WERI-Rb-1 (cell line): ENCODE measurements around the gene TAF6L.
A peak's percentile ranks its signal among the peaks of the same experiment; 100 is the strongest.
"Not testable (repeated sequence)": the region's sequence is repeated elsewhere in the genome, so short reads cannot be mapped to it uniquely, and the experiment has no call there.

Experiments
- DNase-seq: peaks from one replicate; pipeline ENCODE4 v3.0.0-alpha.2; 2020
- H3K27ac ChIP-seq: fragments of 250-450 bp; sonication (Bioruptor Pico); 2 replicates; pipeline ENCODE4 v1.5.1; 2020; ENCODE audit warnings: mild to moderate bottlenecking, moderate library complexity
- H3K27me3 ChIP-seq: fragments of 250-450 bp; sonication (Bioruptor Pico); 2 replicates; pipeline ENCODE4 v1.5.1; 2021; ENCODE audit warnings: mild to moderate bottlenecking, low read depth, moderate library complexity; ENCODE audit not compliant: insufficient read depth, severe bottlenecking
- H3K36me3 ChIP-seq: fragments of 250-450 bp; sonication (Bioruptor Pico); 2 replicates; pipeline ENCODE4 v1.5.1; 2020; ENCODE audit warnings: mild to moderate bottlenecking, moderate library complexity
- H3K4me3 ChIP-seq: 2 replicates; pipeline ENCODE4 v1.5.1; 2011; ENCODE audit warnings: low read depth, mild to moderate bottlenecking, control low read depth, low read length
- H3K9me3 ChIP-seq: fragments of 250-450 bp; sonication (Bioruptor Pico); 2 replicates; pipeline ENCODE4 v1.5.1; 2021; ENCODE audit warnings: mild to moderate bottlenecking, moderate library complexity; ENCODE audit not compliant: severe bottlenecking
- TF ChIP-seq, protein P1 (sequence below): IDR thresholded peaks from 2 replicates; pipeline ENCODE4 v1.5.1; 2011; ENCODE audit warnings: low read depth, mild to moderate bottlenecking, control low read depth, inconsistent platforms, low read length

The TAF6L gene

DNA sequence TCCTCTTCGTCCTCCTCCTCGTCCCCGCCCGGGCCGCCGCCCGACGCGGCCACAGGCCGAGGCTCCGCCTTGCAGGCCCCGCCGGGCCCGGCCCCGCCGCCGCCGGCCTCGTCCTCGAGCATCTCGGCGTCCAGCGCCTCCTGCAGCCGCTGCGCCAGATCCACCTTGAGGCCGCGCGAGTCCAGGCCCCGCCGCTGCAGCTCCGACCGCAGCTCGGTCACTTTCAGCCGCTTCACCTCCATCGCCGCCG lies 44.4 kb upstream of the TAF6L start:
- Histone ChIP-seq H3K4me3 (peak overlapping the region; percentile 92), H3K27me3 (no peaks in the 10 kb centered on the region), H3K9me3 (no peaks in the 10 kb centered on the region), H3K36me3 (peaks cover 64% of the 10 kb centered on the region), H3K27ac (peak overlapping the region; percentile 99)
- no peak for DNase-seq
- TF ChIP-seq, protein P1, sequence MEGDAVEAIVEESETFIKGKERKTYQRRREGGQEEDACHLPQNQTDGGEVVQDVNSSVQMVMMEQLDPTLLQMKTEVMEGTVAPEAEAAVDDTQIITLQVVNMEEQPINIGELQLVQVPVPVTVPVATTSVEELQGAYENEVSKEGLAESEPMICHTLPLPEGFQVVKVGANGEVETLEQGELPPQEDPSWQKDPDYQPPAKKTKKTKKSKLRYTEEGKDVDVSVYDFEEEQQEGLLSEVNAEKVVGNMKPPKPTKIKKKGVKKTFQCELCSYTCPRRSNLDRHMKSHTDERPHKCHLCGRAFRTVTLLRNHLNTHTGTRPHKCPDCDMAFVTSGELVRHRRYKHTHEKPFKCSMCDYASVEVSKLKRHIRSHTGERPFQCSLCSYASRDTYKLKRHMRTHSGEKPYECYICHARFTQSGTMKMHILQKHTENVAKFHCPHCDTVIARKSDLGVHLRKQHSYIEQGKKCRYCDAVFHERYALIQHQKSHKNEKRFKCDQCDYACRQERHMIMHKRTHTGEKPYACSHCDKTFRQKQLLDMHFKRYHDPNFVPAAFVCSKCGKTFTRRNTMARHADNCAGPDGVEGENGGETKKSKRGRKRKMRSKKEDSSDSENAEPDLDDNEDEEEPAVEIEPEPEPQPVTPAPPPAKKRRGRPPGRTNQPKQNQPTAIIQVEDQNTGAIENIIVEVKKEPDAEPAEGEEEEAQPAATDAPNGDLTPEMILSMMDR = no peak

DNA sequence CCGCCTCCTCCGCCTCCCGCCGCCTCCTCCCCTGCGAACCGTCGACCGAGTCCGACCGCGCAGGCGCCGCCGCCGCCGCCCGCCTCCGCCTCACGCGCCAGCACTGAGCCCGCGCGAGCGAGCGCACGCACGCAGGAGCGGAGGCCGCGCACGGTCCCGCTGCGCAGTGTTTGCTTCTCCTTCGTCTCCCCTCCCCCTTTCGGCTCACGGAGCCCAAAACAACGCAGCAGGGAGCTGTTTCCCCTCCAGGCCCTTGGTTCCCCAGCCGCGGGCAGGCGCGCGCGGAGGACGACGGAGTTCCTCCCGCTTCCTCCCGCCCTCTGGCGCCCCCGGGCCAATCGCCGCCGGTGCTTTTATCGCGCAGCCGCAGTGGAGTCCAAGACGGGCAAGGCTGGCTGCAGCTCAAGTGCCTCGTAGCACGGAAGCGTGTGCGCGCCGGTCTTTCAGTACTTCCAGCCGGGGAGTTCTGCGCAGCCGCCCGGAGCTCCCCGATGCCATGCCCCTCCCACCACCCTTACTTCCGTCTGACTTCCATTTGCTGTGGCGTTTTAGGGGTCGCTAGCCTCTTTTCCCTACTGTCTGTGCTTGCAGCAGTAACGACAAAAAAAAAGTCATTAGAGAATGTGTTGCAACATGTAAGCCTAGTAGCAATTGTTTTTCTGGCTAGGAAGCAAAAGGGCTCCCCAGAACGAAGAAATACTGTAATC lies 43.9 kb upstream of the TAF6L start, which contains the start of gene HNRNPUL2:
Gene HNRNPUL2, minus strand, starts transcription at position 293 of the 707 bp plus-strand sequence. CDS start 301 bp downstream, outside the sequence.
- Histone ChIP-seq H3K27me3 (no peaks in the 10 kb centered on the region), H3K36me3 (peaks cover 61% of the 10 kb centered on the region), H3K27ac (peak within 1 kb of the TSS; percentile 99), H3K4me3 (peak within 1 kb of the TSS; percentile 92), H3K9me3 (no peaks in the 10 kb centered on the region)
- TF ChIP-seq, protein P1 = 0 out of 2 replicates have a peak, but pooled peaks have one; percentile 2
- peak; percentile 98 for DNase-seq

DNA sequence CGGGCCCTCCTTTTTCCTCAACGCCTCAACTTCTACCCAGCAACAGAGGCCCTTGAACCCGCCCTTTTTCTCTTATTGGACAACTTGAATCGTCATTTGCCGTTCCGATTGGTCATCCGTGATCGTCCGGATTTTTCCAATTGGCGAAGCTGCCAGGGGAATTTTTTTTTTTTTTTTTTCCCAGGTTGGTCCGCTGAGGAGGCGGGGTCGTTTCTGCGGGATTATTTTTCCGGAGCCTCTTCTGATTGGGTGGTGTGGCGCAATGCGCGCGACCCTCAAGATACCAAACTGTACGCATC lies 43.4 kb upstream of the TAF6L start:
- Histone ChIP-seq H3K4me3 (peak overlapping the region; percentile 92), H3K36me3 (peaks cover 59% of the 10 kb centered on the region), H3K27me3 (no peaks in the 10 kb centered on the region), H3K9me3 (no peaks in the 10 kb centered on the region), H3K27ac (peak overlapping the region; percentile 99)
- peak; percentile 93 for DNase-seq
- TF ChIP-seq, protein P1 = no peak

DNA sequence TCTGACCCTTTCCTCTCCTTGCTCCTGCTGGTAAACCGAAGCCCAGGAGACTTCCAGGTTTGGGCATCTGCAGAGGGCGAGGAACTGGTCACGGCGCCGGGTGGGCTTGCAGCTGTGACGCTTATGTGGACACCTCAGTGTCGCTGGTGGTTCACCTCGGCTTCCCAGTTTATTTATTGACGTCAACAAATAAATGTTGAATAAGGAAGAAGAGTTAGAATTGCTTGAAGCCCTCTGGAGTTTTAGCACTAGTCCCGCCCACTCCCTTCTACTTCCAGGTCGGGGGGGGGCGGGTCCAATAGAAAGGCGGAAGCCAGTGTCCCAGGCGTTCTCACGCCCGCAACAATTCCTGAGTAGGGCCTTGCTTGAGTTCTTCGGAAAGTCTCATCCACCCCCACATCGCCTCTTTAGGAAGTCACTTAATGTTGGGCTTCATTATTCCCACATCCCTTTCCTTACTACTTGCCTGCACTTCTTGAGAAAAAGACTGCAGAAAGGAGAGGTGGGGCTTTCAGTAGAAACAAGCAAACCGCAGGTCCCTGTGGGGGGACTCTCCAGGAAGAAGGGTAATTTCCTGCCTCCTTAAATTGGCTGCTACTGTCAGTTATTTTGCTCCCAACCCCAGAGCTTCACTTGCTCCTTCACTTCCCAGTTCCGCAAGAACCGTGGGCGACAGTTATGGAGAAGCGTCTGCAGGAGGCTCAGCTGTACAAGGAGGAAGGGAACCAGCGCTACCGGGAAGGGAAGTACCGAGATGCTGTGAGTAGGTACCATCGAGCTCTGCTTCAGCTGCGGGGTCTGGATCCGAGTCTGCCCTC lies 42.8 kb upstream of the TAF6L start, which contains the start of gene TTC9C:
Gene TTC9C, plus strand, starts transcription at position 316 of the 818 bp plus-strand sequence. Its CDS starts 363 bp downstream, at position 679.
- Histone ChIP-seq H3K27me3 (no peaks in the 10 kb centered on the region), H3K4me3 (peak within 1 kb of the TSS; percentile 92), H3K9me3 (no peaks in the 10 kb centered on the region), H3K27ac (peak within 1 kb of the TSS; percentile 99), H3K36me3 (peaks cover 58% of the 10 kb centered on the region)
- DNase-seq = peak; percentile 84
- TF ChIP-seq, protein P1 = no peak

DNA sequence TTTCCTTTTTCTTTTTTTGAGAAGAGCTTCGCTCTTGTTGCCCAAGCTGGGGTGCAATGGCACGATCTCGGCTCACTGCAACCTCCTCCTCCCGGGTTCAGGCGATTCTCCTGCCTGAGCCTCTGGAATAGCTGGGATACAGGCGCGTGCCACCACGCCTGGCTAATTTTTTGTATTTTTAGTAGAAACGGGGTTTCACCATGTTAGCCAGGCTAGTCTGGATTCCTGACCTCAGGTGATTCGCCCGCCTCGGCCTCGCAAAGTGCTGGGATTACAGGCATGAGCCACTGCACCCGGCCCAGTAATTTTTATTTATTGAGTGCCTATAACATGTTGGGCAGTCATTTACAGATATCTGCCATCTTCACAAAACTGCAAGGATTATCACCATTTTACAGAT lies 41.1 kb upstream of the TAF6L start:
- peaks cover 58% of the 10 kb centered on the region for H3K36me3 ChIP-seq
- not testable (repeated sequence) for H3K4me3 ChIP-seq, H3K27me3 ChIP-seq, H3K27ac ChIP-seq, DNase-seq, H3K9me3 ChIP-seq

DNA sequence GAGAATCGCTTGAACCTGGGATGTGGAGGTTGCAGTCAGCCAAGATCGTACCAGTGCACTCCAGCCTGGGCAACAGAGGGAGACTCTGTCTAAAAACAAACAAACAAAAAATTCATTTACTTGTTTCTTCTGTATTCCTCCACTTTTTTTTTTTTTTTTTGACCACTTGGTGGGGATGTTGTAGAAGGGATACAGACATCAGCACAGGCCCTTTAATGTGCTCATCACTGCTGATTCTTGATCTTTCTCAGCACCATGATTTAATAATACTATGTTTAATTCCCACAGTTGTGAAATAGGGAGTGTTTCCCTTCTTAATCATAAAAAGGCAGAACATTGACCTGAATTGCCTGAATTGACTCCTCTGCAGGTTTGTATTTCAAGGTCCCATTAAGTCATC lies 38.4 kb upstream of the TAF6L start:
- Histone ChIP-seq H3K27me3 (no peaks in the 10 kb centered on the region), H3K9me3 (no peaks in the 10 kb centered on the region), H3K36me3 (peaks cover 60% of the 10 kb centered on the region), H3K27ac (no peak overlapping the region), H3K4me3 (no peak overlapping the region)
- DNase-seq = no peak
- TF ChIP-seq, protein P1 = no peak
